Suprapubic skin (tissue), 4 donors: ENCODE measurements around the gene CYP27A1. TPM values are rescaled to one million over a fixed set of nuclear protein-coding genes. Genes with fewer than 3 reads are reported as not detected.

Experiments
- DNase-seq, 2 donors: peaks; one replicate each; pipeline ENCODE4 v3.0.0-alpha.2; 2019; ENCODE audit warnings: low spot score in 2 of 2
- H3K27ac ChIP-seq: fragments of 200-600 bp; sonication (generic); one replicate; pipeline ENCODE4 v1.5.1; 2019
- H3K27me3 ChIP-seq: fragments of 200-600 bp; sonication (generic); one replicate; pipeline ENCODE4 v1.5.1; 2019
- H3K36me3 ChIP-seq: fragments of 200-600 bp; sonication (generic); one replicate; pipeline ENCODE4 v1.5.1; 2019
- H3K4me1 ChIP-seq: fragments of 200-600 bp; sonication (generic); one replicate; pipeline ENCODE4 v1.5.1; 2019
- H3K4me3 ChIP-seq: fragments of 200-600 bp; sonication (generic); one replicate; pipeline ENCODE4 v1.5.1; 2019; ENCODE audit warnings: mild to moderate bottlenecking
- H3K9me3 ChIP-seq: fragments of 200-600 bp; sonication (generic); one replicate; pipeline ENCODE4 v1.5.1; 2019
- EP300 ChIP-seq: sonication (generic); formaldehyde crosslinking; IDR thresholded peaks from one replicate; pipeline ENCODE4 v1.6.1; 2017; ENCODE audit warnings: antibody characterized with exemption
- POLR2A ChIP-seq, 2 donors: fragments of 450-650 bp; IDR thresholded peaks; one replicate each; pipeline ENCODE4 v1.6.1; 2017; ENCODE audit warnings: antibody characterized with exemption in 2 of 2, mild to moderate bottlenecking in 2 of 2, moderate library complexity in 2 of 2
- POLR2AphosphoS5 ChIP-seq, 3 donors: sonication (generic); formaldehyde crosslinking; IDR thresholded peaks; one replicate each; pipeline ENCODE4 v1.6.1; 2017; ENCODE audit warnings: antibody characterized with exemption in 3 of 3
- WGBS: methylation state at CpG from one replicate; pipeline ENCODE4 v1.1.5; 2018; 5-methylcytosine and 5-hydroxymethylcytosine counted together
- total RNA-seq, 4 donors: library from RNA; depleted of rRNA; stranded (reverse); fragments of >200 nt; gene quantifications; one replicate each; pipeline ENCODE4 v1.1.0, GENCODE V29; 2016
- TF ChIP-seq, protein P1 (sequence below), 2 donors: fragments of 200-600 bp in 1 of 2; fragments of 450-650 bp in 1 of 2; sonication (generic) in 1 of 2; IDR thresholded peaks; one replicate each; pipeline ENCODE4 v1.5.1; 2016 to 2019; ENCODE audit warnings: antibody characterized with exemption in 2 of 2, mild to moderate bottlenecking in 1 of 2, moderate library complexity in 1 of 2

CYP27A1 gene
- total RNA-seq, 4 donors from 2014 or later = 17.4 to 30.7 (median 21.8) TPM

DNA sequence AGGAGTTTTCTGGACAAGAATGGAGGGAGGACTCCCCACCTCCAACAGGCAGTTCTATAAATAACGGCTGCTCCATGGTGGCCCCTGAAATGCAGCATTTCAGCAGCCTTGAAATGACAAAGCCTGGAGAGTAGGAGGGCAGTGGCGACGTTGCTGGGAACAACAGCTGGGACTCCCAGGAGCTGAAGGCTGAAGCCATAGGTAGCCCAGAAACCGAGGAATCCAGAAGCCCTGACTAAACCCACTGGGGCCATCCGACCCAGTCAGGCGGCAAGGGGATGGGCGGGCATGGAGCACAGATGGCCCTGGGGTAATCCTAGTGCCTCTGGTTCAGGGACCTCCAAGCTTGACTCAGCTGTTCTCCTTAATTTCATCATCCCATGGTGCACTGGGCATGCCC, 40.7 kb downstream of the CYP27A1 start:
- no peak for DNase-seq
- H3K27me3 ChIP-seq = no peaks in the 10 kb centered on the region
- H3K4me1 ChIP-seq = no peaks in the 10 kb centered on the region
- H3K27ac ChIP-seq = no peak overlapping the region
- no peak overlapping the region for H3K4me3 ChIP-seq
- H3K9me3 ChIP-seq = no peaks in the 10 kb centered on the region
- WGBS = 90% methylated on average over 3 of the region's 7 CpGs
- peaks cover 6% of the 10 kb centered on the region for H3K36me3 ChIP-seq
- TF ChIP-seq, protein P1, sequence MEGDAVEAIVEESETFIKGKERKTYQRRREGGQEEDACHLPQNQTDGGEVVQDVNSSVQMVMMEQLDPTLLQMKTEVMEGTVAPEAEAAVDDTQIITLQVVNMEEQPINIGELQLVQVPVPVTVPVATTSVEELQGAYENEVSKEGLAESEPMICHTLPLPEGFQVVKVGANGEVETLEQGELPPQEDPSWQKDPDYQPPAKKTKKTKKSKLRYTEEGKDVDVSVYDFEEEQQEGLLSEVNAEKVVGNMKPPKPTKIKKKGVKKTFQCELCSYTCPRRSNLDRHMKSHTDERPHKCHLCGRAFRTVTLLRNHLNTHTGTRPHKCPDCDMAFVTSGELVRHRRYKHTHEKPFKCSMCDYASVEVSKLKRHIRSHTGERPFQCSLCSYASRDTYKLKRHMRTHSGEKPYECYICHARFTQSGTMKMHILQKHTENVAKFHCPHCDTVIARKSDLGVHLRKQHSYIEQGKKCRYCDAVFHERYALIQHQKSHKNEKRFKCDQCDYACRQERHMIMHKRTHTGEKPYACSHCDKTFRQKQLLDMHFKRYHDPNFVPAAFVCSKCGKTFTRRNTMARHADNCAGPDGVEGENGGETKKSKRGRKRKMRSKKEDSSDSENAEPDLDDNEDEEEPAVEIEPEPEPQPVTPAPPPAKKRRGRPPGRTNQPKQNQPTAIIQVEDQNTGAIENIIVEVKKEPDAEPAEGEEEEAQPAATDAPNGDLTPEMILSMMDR (IDR thresholded peaks at IDR 0.05) = no peak
- no peak for TF ChIP-seq POLR2AphosphoS5 (IDR thresholded peaks at IDR 0.05)

- no peaks in the 10 kb centered on the region for H3K9me3 ChIP-seq
- H3K4me1 ChIP-seq = no peaks in the 10 kb centered on the region
- DNase-seq = no peak
- peaks cover 6% of the 10 kb centered on the region for H3K36me3 ChIP-seq
- no peaks in the 10 kb centered on the region for H3K27me3 ChIP-seq
- no peak overlapping the region for H3K27ac ChIP-seq
- no peak overlapping the region for H3K4me3 ChIP-seq
- TF ChIP-seq EP300 (no peak), POLR2AphosphoS5 (IDR thresholded peaks at IDR 0.05) (no peak), POLR2A (IDR thresholded peaks at IDR 0.05) (no peak)
- TF ChIP-seq, protein P1 (IDR thresholded peaks at IDR 0.05) = no peak
- WGBS = 69% methylated on average over 6 of the region's 9 CpGs
Observed at GRCh38 chr2:218823196-218823855, 41.4 kb downstream of the CYP27A1 start.

DNA sequence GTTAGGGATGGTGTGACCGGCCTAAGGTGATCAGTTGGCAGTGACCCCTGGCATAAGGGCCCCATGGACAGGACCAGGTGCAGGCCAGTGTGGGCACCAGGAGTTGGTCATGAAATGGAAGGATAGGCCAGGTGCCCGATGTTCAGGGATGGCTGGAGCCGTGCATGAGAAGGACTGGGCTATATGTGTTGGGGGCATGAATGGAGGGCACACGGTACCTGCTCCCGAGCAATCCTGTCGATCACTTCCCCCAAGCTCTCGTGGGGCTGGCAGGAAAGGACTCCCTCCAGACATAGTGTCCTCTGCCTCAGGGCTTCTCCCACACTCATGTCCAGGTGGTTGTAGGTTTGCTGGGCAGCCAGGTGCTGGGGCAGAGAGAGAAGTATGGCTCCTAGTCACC, 42.1 kb downstream of the CYP27A1 start:
- no peaks in the 10 kb centered on the region for H3K4me1 ChIP-seq
- peaks cover 4% of the 10 kb centered on the region for H3K36me3 ChIP-seq
- 91% methylated on average over 7 of the region's 7 CpGs for WGBS
- DNase-seq = no peak
- no peaks in the 10 kb centered on the region for H3K27me3 ChIP-seq
- no peak overlapping the region for H3K27ac ChIP-seq
- TF ChIP-seq POLR2A (IDR thresholded peaks at IDR 0.05) = no peak
- no peak for TF ChIP-seq POLR2AphosphoS5 (IDR thresholded peaks at IDR 0.05)
- TF ChIP-seq EP300 = no peak
- TF ChIP-seq, protein P1 (IDR thresholded peaks at IDR 0.05) = no peak
- H3K4me3 ChIP-seq = no peak overlapping the region
- no peaks in the 10 kb centered on the region for H3K9me3 ChIP-seq

DNA sequence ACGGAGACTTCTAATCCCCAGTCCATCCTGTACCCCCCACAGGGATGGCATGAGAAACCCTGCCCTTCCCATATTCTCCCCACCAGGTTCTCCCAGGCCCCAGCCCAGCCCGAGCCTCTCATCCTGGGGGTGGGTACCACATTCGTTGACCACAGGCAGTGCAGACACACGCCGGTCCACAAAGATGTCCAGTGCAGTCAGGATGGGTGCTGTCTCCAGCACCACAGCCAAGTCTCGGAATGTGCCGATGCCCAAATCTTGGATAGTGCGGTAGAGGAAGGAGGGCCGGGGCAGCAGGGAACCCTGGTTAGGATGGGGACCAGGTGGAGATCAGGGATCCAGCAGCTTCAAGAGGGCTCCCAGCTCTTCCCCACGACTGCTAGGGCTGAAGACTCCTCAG, 44.8 kb downstream of the CYP27A1 start:
- no peaks in the 10 kb centered on the region for H3K36me3 ChIP-seq
- H3K9me3 ChIP-seq = no peaks in the 10 kb centered on the region
- 92% methylated on average over 4 of the region's 10 CpGs for WGBS
- no peaks in the 10 kb centered on the region for H3K27me3 ChIP-seq
- peaks cover 17% of the 10 kb centered on the region for H3K4me1 ChIP-seq
- H3K27ac ChIP-seq = no peak overlapping the region
- DNase-seq = no peak
- TF ChIP-seq POLR2AphosphoS5 (IDR thresholded peaks at IDR 0.05) (no peak), EP300 (no peak), POLR2A (IDR thresholded peaks at IDR 0.05) (no peak)
- TF ChIP-seq, protein P1 (IDR thresholded peaks at IDR 0.05) = no peak
- no peak overlapping the region for H3K4me3 ChIP-seq

- H3K4me3 ChIP-seq = no peak overlapping the region
- TF ChIP-seq POLR2AphosphoS5 (IDR thresholded peaks at IDR 0.05) (no peak), EP300 (no peak), POLR2A (IDR thresholded peaks at IDR 0.05) (no peak)
- TF ChIP-seq, protein P1 (IDR thresholded peaks at IDR 0.05) = no peak
- H3K36me3 ChIP-seq = no peaks in the 10 kb centered on the region
- WGBS = 81% methylated on average over 11 of the region's 14 CpGs
- peaks cover 28% of the 10 kb centered on the region for H3K4me1 ChIP-seq
- no peak overlapping the region for H3K27ac ChIP-seq
- no peak for DNase-seq
- no peaks in the 10 kb centered on the region for H3K27me3 ChIP-seq
- H3K9me3 ChIP-seq = no peaks in the 10 kb centered on the region
Observed at GRCh38 chr2:218827701-218828476, 45.9 kb downstream of the CYP27A1 start.
